Endodermal cell (in vitro differentiated cells): ENCODE data around the gene LCN2. TPM values are rescaled to one million over a fixed set of nuclear protein-coding genes. Genes with fewer than 3 reads are reported as not detected.

Experiments used
- DNase-seq: peaks from one replicate; pipeline ENCODE4 v3.0.0-alpha.2; 2017
- H3K27ac ChIP-seq: 2 replicates; pipeline ENCODE4 v1.5.1; 2013; ENCODE audit warnings: mild to moderate bottlenecking, low read depth, low read length, moderate library complexity
- H3K27me3 ChIP-seq: 2 replicates; pipeline ENCODE4 v1.6.1; 2013; ENCODE audit warnings: mild to moderate bottlenecking, low read length, moderate library complexity; ENCODE audit not compliant: insufficient read depth, control insufficient read depth, poor library complexity, severe bottlenecking
- H3K36me3 ChIP-seq: 2 replicates; pipeline ENCODE4 v1.7.0; 2013; ENCODE audit warnings: mild to moderate bottlenecking, low read length, moderate library complexity; ENCODE audit not compliant: control insufficient read depth, insufficient read depth
- H3K4me1 ChIP-seq: one replicate; pipeline ENCODE4 v1.7.0; 2013; ENCODE audit warnings: low read length; ENCODE audit not compliant: control insufficient read depth, insufficient read depth
- H3K4me3 ChIP-seq: 2 replicates; pipeline ENCODE4 v1.5.1; 2013; ENCODE audit warnings: mild to moderate bottlenecking, low read length, moderate library complexity
- H3K9ac ChIP-seq: 2 replicates; pipeline ENCODE4 v1.6.1; 2013; ENCODE audit warnings: mild to moderate bottlenecking, low read length, moderate library complexity; ENCODE audit not compliant: poor library complexity, severe bottlenecking; ENCODE audit errors: extremely low read depth
- H3K9me3 ChIP-seq: 2 replicates; pipeline ENCODE4 v1.6.1; 2013; ENCODE audit warnings: mild to moderate bottlenecking, low read length, moderate library complexity; ENCODE audit not compliant: control insufficient read depth
- H3K27ac Mint-ChIP-seq: 2 replicates; pipeline ENCODE4 v1.8.0; 2020; ENCODE audit warnings: mixed read lengths
- H3K27me3 Mint-ChIP-seq: 2 replicates; pipeline ENCODE4 v1.8.0; 2021; ENCODE audit warnings: mild to moderate bottlenecking, mixed read lengths; ENCODE audit not compliant: insufficient read depth
- H3K36me3 Mint-ChIP-seq: 2 replicates; pipeline ENCODE4 v1.8.0; 2020; ENCODE audit warnings: low read depth, mixed read lengths
- H3K4me1 Mint-ChIP-seq: 2 replicates; pipeline ENCODE4 v1.8.0; 2020; ENCODE audit warnings: mixed read lengths
- H3K4me3 Mint-ChIP-seq: 2 replicates; pipeline ENCODE4 v1.8.0; 2020; ENCODE audit warnings: mild to moderate bottlenecking, moderate library complexity, mixed read lengths
- H3K9me3 Mint-ChIP-seq: 2 replicates; pipeline ENCODE4 v1.8.0; 2020; ENCODE audit warnings: mild to moderate bottlenecking, mixed read lengths
- CTCF ChIP-seq: fragments of 200-600 bp; sonication (generic); conservative IDR thresholded peaks from 2 replicates; pipeline ENCODE4 v1.5.0; 2021; ENCODE audit warnings: antibody characterized with exemption, mild to moderate bottlenecking
- WGBS, 2 experiments: methylation state at CpG; one replicate each; pipeline versions ENCODE4 v1.1.5 to v1.1.7; 2013; ENCODE audit warnings: missing lambda C conversion rate in 2 of 2, mixed read lengths in 1 of 2; ENCODE audit not compliant: insufficient coverage in 1 of 2, insufficient read length in 1 of 2; 5-methylcytosine and 5-hydroxymethylcytosine counted together
- total RNA-seq, 2 donors: library from RNA; stranded (reverse); fragmentation: NEBNext Ultra II Directional in 1 of 2; extraction: Animal tissue kit (Norgen Biotek cat#: 25700) in 1 of 2; gene quantifications; 2 replicates in 1 of 2; 3 replicates in 1 of 2; pipeline ENCODE4 v1.2.1, GENCODE V29; 2021

LCN2 gene
- total RNA-seq, 2 donors from 2014 or later, result not detected

- H3K9me3 ChIP-seq, result no peaks in the 10 kb centered on the region
- H3K27ac ChIP-seq, result no peak overlapping the region
- H3K36me3 Mint-ChIP-seq, result peaks cover 37% of the 10 kb centered on the region
- no peaks in the 10 kb centered on the region for H3K27me3 ChIP-seq
- H3K9me3 Mint-ChIP-seq, result no peaks in the 10 kb centered on the region
- peaks cover 6% of the 10 kb centered on the region for H3K4me1 Mint-ChIP-seq
- H3K4me3 ChIP-seq, result no peak overlapping the region
- H3K4me3 Mint-ChIP-seq, result no peak overlapping the region
- TF ChIP-seq CTCF, result no peak
- no peaks in the 10 kb centered on the region for H3K27me3 Mint-ChIP-seq
- peak; percentile 38 for DNase-seq
- 87 to 92% methylated on average over 5 to 10 of the region's 10 CpGs for WGBS, 2 experiments
- no peak overlapping the region for H3K9ac ChIP-seq
- H3K36me3 ChIP-seq, result peaks cover 45% of the 10 kb centered on the region
- no peaks in the 10 kb centered on the region for H3K4me1 ChIP-seq
- H3K27ac Mint-ChIP-seq, result no peak overlapping the region
Measured at GRCh38 chr9:128162215-128163026, 13.2 kb downstream of the LCN2 start.

- no peak overlapping the region for H3K27ac ChIP-seq
- peak; percentile 38 for DNase-seq
- H3K4me1 ChIP-seq, result no peaks in the 10 kb centered on the region
- H3K36me3 Mint-ChIP-seq, result peaks cover 43% of the 10 kb centered on the region
- H3K9ac ChIP-seq, result no peak overlapping the region
- H3K9me3 ChIP-seq, result no peaks in the 10 kb centered on the region
- WGBS, 2 experiments, result 92 to 95% methylated on average over 3 to 6 of the region's 6 CpGs
- peaks cover 6% of the 10 kb centered on the region for H3K4me1 Mint-ChIP-seq
- no peak for TF ChIP-seq CTCF
- H3K27ac Mint-ChIP-seq, result no peak overlapping the region
- no peaks in the 10 kb centered on the region for H3K9me3 Mint-ChIP-seq
- H3K4me3 Mint-ChIP-seq, result no peak overlapping the region
- H3K27me3 ChIP-seq, result no peaks in the 10 kb centered on the region
- H3K4me3 ChIP-seq, result no peak overlapping the region
- H3K36me3 ChIP-seq, result peaks cover 51% of the 10 kb centered on the region
- H3K27me3 Mint-ChIP-seq, result no peaks in the 10 kb centered on the region
Measured at GRCh38 chr9:128163027-128163515, 13.8 kb downstream of the LCN2 start.

GRCh38 chr9:128163523-128164306 lies 14.5 kb downstream of the LCN2 start:
- no peak overlapping the region for H3K27ac ChIP-seq
- peaks cover 56% of the 10 kb centered on the region for H3K36me3 ChIP-seq
- H3K27me3 ChIP-seq, result no peaks in the 10 kb centered on the region
- Mint-ChIP-seq H3K9me3 (no peaks in the 10 kb centered on the region), H3K4me1 (peaks cover 6% of the 10 kb centered on the region), H3K27ac (no peak overlapping the region), H3K36me3 (peaks cover 47% of the 10 kb centered on the region), H3K4me3 (no peak overlapping the region), H3K27me3 (no peaks in the 10 kb centered on the region)
- peak; percentile 41 for DNase-seq
- H3K9ac ChIP-seq, result no peak overlapping the region
- no peak for TF ChIP-seq CTCF
- H3K4me3 ChIP-seq, result no peak overlapping the region
- WGBS, 2 experiments, result 90 to 98% methylated on average over 6 to 10 of the region's 10 CpGs
- H3K4me1 ChIP-seq, result no peaks in the 10 kb centered on the region
- no peaks in the 10 kb centered on the region for H3K9me3 ChIP-seq
